NCI-H2081 treated with DMSO at 0.1 percent for 48 hours (cell line): ENCODE data around the gene MEIOSIN.

Source experiments
- DNase-seq: peaks from one replicate; lab custom pipeline; 2025; lab: John Stamatoyannopoulos, UW

MEIOSIN gene

DNA sequence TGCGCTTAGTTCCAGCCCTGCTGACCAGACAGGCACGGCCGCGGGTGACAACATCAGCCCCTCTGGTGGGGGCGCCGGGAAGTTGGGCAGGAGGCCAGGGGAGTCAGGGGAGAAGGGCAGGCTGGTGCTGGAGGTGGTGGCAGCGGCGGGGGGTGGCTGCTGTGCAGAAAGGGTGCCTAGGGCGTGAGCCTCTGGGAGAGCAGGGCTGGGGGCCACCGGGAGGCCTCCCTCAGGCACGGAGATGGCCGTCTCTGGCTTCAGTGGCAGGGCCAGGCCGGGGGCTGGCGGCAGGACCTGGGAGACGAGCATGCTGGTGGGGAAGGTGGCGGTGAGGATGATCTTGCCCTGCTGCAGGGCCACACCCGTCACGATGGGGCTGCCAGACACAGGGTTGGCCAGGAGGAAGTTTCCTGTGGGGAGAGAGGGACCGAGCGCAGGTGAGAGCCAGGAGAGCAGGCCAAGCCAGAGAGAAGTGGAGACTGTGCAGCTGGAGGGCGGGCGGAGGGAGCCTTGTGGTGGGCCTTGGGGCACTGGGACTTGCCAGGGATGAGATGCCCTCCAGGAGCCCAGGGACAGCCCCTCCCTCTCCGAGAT is 32.6 kb downstream of the MEIOSIN start:
- DNase-seq: no peak

DNA sequence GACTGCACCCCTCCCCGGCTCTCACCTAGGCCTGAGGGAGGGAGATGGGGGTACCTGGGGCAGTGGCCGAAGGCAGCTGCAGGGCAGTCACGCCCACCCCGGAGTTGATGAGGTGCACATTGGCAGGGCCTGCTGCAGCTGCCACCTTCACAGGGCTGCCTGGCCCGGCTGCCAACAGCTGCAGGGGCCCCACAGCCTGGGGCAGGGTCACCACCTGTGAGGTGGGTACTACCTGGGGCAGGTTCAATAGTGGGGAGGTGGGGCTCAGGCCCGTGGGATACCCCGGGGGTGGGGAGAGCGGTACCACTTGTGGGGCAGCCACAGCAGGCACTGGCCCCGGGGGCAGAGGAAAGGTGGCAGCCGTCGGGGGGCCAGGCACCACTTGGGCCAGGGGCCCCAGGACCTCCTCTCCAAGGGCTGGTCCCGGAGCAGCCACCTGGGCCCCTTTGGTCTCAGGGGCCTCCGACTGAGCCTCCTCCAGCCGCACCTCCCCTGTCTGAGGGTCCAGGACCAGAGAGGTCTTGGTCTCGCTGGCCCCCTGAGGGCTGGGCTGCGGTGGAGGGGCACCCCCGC is 33.1 kb downstream of the MEIOSIN start:
- DNase-seq: no peak

DNA sequence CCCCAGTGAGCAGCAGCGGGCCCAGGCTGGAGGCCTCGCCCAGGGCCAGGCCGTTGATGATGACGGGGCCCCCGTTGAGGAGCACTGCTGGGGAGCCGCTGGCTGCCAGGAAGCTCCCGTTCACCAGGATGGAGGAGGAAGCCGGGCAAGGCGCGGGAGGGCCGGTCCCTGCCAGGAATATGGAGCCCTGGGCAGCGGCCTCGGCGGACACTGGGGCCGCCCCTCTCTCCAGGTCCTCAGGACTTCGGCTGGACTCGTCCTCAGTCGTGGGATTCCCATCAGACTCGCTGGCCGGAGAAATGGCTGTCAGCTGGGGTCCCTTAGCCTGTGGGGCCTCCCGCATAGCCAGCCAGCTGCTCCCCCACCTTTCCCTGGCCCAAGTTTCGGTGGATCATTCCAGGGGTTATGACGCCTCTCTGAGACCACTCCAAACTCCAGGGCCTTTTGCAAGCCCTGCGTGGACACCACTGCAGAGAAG is 33.7 kb downstream of the MEIOSIN start:
- no peak for DNase-seq

DNA sequence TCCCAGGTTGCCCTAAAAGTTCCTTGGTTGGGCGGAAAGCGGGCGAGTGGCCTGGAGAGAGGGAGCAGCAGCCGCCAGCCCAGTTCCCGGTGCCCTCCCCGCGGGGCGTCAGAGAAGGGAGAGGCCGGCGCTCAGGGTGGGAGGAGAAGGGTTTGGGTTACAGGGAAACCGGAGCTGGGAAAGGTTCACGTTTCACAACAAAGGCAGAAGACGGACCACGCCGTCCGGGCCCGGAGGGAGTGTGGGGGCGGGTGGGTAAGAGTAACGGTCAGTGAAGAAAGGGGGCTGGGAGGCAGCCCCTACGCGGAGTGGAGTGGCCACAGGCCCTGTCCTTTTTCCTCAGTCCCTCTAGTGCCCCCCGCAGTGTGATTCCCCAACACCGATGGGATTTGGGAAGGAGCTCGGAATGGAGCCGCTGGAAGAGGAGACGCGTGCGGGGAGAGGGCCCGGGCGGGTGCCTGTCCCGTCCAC is 34.2 kb downstream of the MEIOSIN start:
- DNase-seq: no peak

DNA sequence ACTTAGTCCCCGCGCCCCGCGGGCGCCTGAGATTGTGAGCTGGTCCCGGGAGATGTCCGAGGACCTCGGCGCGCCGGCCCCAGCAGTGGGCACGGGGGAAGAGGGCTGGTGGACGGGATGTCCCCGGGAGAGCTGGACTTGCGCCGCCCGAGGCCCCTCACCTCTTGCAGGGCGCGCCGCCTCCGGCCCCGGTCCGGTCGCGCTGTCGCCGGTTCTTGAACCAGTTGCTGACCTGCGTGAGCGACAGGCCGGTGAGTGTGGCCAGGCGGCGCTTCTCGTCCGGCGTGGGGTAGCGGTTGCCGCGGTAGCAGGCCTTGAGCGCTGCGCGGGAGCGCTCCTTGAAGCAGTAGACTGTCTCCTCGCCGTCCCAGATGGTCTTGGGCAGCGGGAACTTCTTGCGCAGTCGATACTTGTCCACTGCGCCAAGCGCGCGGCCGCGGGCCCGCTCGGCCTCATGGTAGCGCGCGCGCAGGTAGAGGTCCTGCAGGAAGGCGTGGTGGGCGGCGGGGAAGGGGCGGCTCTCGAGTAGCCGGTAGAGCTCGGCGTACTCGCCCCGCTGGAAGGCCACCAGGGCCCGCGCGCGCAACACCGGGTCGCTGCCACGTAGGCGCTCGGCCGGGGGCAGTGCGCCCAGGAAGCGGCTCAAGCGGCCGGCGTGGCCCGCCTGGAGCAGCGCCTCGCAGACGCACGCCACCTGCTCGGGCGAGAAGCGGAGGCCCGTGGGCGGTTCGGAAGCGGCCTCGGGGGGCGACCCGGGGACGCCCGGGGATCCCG is 34.8 kb downstream of the MEIOSIN start:
- no peak for DNase-seq

DNA sequence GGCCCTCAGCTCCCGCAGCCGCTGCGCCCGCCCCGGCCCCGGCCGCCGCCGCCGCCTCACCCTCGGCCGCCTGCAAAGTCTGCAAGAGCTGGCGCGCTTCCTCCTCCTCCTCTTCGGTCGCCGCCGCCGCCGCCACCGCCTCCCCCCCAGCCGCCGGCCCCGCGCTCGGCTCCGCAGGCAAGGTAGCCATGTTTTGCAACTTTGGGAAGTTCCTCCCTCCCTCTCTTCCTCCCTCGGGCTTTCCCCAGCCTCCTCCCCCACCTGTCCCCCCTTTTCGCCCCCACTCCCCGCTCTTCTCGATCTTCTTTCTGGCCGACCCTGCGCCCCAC is 35.4 kb downstream of the MEIOSIN start:
- no peak for DNase-seq

DNA sequence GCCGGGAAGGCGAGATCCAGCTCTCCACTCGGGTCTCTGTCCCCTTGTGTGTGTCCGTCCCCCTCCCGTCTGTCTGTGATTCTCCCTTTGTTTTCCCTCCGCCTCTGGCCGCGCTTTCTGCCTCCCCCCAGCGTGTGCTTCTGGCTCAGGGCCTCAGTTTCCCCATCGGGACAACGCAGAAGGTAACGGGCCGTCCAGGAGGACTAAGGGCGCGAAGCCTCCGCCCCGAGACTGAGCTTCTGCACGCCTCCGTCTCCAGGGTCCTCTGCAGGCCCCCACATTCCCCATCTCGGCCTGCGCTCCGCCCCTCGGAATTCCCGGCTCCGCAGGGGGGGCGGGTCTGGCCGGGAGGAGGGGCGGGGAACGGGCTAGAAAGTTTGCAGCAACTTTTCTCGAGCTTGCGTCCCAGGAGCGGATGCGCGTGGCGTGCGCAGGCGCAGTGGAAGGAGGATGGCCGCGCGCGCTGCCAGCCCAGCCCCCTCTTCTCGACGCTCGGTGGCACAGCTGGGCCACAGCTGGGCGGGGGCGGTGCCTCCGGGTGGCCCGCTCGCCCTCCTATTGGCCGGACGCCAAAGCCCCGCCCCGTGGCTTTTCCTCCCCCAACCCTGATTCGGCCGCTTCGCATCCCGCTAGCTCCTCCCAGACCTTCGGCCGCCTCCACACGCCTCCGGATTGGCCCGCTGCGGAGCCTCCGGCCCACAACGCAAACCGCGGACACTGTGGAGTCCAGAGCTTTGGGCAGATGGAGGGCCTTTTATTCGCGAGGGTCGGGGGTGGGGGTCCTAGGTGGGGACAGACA is 35.9 kb downstream of the MEIOSIN start, which contains the start of gene SIX5:
Gene SIX5, minus strand, starts transcription at position 269 of the 799 bp plus-strand sequence. CDS start 408 bp downstream, outside the sequence.
- DNase-seq: peak; percentile 37

DNA sequence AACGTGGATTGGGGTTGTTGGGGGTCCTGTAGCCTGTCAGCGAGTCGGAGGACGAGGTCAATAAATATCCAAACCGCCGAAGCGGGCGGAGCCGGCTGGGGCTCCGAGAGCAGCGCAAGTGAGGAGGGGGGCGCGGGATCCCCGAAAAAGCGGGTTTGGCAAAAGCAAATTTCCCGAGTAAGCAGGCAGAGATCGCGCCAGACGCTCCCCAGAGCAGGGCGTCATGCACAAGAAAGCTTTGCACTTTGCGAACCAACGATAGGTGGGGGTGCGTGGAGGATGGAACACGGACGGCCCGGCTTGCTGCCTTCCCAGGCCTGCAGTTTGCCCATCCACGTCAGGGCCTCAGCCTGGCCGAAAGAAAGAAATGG is 36.6 kb downstream of the MEIOSIN start:
- no peak for DNase-seq

DNA sequence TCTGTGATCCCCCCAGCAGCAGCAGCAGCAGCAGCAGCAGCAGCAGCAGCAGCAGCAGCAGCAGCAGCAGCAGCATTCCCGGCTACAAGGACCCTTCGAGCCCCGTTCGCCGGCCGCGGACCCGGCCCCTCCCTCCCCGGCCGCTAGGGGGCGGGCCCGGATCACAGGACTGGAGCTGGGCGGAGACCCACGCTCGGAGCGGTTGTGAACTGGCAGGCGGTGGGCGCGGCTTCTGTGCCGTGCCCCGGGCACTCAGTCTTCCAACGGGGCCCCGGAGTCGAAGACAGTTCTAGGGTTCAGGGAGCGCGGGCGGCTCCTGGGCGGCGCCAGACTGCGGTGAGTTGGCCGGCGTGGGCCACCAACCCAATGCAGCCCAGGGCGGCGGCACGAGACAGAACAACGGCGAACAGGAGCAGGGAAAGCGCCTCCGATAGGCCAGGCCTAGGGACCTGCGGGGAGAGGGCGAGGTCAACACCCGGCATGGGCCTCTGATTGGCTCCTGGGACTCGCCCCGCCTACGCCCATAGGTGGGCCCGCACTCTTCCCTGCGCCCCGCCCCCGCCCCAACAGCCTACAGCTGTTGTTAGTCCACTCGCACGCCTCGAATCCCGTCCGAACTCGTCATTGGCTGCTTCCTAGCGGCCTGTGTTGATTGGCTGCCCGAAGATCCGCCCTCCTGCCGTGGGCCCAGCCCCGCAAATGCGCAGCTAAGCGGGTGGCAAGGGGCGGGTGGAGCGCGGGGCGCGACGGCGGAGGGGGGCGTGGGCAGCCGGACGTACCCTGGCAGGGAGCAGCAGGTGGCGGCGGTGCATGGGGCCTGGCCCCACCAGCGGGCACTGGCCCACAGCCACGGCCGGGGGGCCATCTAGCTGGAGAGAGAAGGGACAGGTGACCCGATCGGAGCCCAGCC is 37.2 kb downstream of the MEIOSIN start:
- peak; percentile 77 for DNase-seq

DNA sequence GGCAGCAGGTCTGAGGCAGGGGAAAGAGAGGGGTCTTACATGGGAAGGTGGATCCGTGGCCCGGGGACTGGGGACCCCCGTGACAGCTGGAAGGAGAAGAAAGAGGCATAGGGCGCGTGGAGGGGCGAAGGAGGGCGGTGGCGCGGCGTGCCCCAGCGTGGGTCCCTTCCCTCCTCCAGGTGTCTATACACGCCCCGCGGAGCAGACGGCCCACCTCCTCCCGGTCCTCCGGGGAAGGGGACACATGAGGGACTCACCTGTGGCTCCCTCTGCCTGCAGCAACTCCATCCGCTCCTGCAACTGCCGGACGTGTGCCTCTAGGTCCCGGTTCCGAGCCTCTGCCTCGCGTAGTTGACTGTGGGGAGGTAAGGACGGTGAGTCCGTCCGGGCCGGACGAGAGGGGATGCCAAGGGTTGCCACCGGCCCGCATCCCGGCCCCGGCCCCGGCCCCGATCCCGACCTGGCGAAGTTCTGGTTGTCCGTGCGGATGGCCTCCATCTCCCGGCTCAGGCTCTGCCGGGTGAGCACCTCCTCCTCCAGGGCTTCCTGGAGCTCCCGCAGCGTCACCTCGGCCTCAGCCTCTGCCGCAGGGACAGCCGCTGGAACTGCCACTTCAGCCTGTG is 38.2 kb downstream of the MEIOSIN start:
- no peak for DNase-seq

DNA sequence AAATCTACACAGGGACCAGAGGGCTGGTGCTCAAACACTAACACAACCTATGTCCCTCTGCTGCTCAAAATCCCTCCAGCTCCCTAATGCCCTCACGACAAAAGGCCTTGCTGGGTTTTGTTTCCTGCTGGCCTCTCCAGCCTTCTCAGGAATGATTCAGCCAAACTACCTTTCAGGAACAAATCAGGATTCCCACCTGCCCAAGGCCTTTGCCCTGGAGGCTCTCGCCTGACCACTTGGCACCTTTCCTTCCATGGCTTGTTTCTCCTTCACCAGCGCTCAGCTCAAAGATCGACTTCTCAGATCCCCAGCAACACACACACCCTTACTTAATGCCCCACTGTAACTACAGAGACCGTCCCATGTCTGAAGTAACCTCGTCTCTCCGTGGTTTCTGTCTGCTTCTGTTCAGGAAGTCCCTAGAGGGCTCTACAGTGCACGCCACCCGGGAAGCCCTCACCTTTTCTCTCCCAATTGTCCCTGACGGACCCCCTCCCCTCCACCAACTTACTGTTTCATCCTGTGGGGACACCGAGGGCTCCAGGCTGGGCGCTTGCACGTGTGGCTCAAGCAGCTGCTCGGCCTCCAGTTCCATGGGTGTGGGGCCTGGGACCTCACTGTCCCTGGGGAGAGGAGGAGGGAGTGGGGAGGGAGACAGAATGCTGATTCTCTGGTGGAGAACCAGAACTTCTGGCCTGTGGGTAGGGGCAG is 39.0 kb downstream of the MEIOSIN start:
- no peak for DNase-seq

DNA sequence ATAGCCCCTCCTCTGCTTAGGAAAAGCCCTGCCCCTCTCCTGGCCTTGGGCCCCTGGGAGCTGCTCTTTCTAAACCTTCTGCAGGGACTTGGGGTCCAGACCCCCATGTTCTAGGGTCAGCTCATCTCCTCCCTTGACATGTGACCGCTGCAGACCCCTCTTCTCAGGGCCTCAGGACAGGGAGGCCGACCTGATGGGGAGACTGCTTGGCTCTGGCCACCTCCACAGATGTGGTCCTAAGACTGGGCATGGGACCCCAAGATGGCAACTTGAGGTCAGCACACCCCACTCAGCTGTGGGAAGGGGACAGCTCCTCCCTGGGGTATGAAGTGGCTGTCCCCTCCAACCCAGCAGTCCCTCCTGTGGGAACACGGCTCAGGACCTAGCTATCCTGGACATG is 39.7 kb downstream of the MEIOSIN start:
- no peak for DNase-seq

DNA sequence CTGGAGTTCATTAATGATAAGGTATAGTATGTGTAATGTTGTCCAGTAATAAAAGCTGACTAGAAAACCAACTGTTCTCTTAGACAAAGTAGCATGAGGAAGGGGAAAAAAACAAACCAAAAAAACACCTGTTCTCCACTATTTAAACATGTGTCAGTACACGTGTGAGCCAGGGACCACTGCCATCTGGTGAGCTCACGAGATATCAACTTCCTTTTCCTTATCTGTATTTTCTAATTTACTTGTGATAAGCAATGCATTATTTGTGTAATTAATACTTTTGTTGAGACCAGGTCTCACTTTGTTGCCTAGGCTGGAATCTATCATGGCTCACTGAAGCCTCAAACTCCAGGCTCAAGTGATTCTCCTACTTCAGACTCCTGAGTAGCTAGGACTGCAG is 40.1 kb downstream of the MEIOSIN start:
- DNase-seq: no peak

DNA sequence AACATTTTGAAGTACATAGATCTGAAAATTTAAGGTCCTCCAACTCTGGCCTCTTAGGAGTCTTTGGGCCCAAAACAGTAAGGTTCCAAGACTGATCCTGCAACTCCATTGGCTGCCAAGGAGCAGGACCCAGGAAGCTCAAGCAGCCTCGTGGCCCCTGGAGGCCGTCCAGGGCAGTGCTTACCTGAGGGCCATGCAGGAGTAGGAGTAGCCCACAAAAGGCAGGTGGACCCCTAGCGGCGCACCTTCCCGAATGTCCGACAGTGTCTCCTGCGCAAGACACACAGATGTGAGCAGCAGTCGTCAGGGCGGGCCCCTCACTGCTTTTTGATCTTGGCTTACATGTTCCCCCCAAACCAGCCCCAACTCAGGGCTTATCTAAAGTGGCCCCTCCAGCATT is 41.5 kb downstream of the MEIOSIN start:
- DNase-seq: no peak

DNA sequence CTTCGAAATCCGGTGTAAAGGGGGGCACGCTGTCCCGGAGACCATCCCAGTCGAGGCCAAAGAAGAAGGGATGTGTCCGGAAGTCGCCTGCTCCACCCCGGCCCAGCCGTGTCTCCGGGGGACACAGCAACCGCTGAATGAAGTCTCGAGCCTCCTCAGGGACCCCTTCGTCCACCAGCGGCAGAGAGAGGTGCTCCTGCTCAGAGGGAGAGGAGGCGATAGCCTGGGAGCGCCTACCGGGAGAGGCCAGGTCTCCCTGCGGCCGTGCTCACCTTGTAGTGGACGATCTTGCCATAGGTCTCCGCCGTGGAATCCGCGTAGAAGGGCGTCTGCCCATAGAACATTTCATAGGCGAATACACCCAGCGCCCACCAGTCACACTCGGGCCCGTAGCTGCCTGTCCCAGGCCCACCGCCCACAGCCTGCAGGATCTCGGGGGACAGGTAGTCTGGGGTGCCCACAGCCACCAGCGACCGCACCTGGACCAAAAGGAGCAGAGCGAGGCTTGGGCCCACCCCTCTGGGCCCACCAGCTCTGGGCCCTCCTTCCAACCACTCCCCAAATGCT is 44.2 kb downstream of the MEIOSIN start:
- DNase-seq: no peak

DNA sequence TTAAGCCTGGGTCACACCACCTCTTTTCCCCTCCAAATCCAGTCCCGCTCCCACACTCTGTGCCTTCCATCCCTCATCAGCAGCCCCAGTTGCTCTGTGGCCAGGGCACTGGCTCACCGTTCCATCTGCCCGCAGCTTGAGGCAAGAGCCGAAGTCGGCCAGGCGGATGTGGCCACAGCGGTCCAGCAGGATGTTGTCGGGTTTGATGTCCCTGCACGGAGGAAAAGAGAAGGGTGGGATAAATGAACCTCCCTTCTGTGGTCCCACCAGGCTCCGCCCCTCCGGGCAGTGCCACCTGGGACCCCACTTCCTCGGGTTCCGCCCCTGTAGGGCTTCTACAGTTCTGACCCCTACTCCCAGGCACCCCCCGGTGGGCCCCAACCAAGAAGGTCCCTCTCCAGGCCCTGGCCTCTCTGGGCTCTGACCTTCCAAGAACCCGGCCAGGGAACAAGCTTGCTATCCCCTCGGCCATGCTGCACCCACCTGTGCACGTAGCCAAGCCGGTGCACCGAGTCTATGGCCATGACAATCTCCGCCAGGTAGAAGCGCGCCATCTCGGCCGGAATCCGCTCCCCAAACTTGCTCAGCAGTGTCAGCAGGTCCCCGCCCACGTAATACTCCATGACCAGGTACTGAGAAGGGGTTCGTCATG is 44.9 kb downstream of the MEIOSIN start:
- DNase-seq: no peak

DNA sequence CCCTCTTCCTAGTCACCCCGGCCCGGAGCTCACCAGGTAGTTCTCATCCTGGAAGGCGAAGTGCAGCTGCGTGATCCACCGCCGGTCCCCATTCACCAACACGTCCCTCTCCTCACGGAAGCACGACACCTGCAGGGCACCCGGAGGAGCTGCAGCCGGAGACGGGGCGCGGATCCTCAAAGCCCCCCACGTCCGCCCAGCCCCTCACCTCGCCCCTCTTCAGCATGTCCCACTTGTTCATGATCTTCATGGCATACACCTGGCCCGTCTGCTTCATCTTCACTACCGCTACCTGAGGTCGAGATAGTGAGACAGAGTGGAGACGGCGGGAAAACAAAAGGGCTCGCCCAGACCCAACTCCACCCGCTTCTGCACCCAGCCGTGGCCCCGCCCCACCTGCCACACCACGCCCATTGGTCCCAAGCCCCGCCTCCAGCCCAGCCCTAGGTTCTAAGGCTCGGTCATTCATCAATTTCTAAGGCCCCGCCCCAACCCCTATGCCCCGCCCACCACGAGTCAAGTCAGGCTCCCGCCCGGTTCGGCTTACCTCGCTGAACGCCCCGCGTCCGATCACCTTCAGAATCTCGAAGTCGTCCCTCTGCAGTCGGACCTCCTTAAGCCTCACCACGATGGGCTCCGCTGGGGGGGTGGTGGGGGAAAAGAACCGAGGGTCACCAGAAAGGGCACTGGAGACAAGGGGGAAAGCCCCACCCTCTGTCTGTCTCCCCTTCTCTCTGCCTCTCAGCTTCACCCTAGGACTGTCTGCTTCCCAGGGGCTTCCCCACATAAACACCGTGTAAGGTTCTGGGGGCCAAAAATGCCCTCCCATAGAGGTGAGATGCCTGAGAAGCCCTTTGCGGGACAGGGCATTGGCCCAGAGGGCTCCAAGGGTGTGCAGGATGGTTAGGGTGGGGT is 46.2 kb downstream of the MEIOSIN start:
- peak; percentile 35 for DNase-seq

DNA sequence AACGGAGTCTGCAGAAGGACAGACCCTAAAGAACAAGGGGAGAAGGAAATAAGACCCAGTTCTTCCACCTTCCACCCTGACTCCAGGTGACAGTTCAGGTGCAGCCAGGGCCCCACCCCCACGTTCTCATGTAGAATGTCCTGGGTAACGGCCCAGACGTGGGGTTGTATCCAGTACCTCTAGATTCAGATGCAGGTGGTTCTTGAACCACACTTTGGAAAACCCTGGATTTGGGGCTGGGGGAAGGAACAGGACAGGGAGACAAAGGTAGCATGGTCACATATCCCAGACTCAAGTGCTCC is 46.9 kb downstream of the MEIOSIN start:
- DNase-seq: no peak
